OCI-LY3 (cell line): ENCODE measurements around the gene C16orf82.

Experiments
- H2AFZ ChIP-seq: fragments of 200-600, 300-600 bp; shearing (Covaris generic); 2 replicates; pipeline ENCODE4 v1.6.0; 2014; ENCODE audit warnings: antibody characterized with exemption, low read depth, low read length
- H3K27ac ChIP-seq: fragments of 200-600, 300-600 bp; sonication (generic); 2 replicates; pipeline ENCODE4 v1.5.1; 2014; ENCODE audit warnings: mild to moderate bottlenecking, low read length, moderate library complexity, mixed read lengths
- H3K27me3 ChIP-seq: fragments of 200-600, 300-600 bp; sonication (generic); 2 replicates; pipeline ENCODE4 v1.6.1; 2014; ENCODE audit warnings: low read depth, low read length, mixed read lengths
- H3K36me3 ChIP-seq: fragments of 200-600, 300-600 bp; sonication (generic); replicated peaks from 2 replicates; pipeline ENCODE3; 2014; ENCODE audit warnings: low read depth, low read length, mixed read lengths
- H3K4me1 ChIP-seq: fragments of 300-600, 200-600 bp; sonication (generic); 2 replicates; pipeline ENCODE4 v1.6.1; 2014; ENCODE audit warnings: low read length, mixed read lengths
- H3K4me2 ChIP-seq: fragments of 200-600, 300-600 bp; sonication (generic); 2 replicates; pipeline ENCODE4 v1.6.1; 2014; ENCODE audit warnings: low read length, mixed read lengths
- H3K4me3 ChIP-seq: fragments of 300-600, 200-600 bp; sonication (generic); 2 replicates; pipeline ENCODE4 v1.5.1; 2014; ENCODE audit warnings: antibody characterized with exemption, mild to moderate bottlenecking, low read length, moderate library complexity
- H3K79me2 ChIP-seq: fragments of 300-600, 200-600 bp; shearing (Covaris generic); 2 replicates; pipeline ENCODE4 v1.6.1; 2014; ENCODE audit warnings: mild to moderate bottlenecking, low read length, mixed read lengths
- H3K9ac ChIP-seq: fragments of 300-600, 200-600 bp; shearing (Covaris generic); 2 replicates; pipeline ENCODE4 v1.6.0; 2014; ENCODE audit warnings: mild to moderate bottlenecking, low read length, moderate library complexity
- H3K9me3 ChIP-seq: fragments of 200-600, 300-600 bp; shearing (Covaris generic); 2 replicates; pipeline ENCODE4 v1.6.1; 2014; ENCODE audit warnings: low read length, mixed read lengths; ENCODE audit not compliant: insufficient read depth
- H4K20me1 ChIP-seq: fragments of 200-600, 300-600 bp; sonication (generic); 2 replicates; pipeline ENCODE4 v1.6.1; 2016; ENCODE audit warnings: low read length, mixed read lengths; ENCODE audit not compliant: insufficient read depth
- EZH2phosphoT487 ChIP-seq: fragments of 200-600 bp; shearing (Covaris generic); IDR thresholded peaks from 2 replicates; pipeline ENCODE4 v1.6.1; 2018; ENCODE audit warnings: antibody characterized with exemption, mixed run types, low read depth
- TF ChIP-seq, protein P1 (sequence below): fragments of 200-600, 300-600 bp; sonication (generic); IDR thresholded peaks from 2 replicates; pipeline ENCODE4 v1.5.1; 2014; ENCODE audit warnings: antibody characterized with exemption, low read length, low read depth

The C16orf82 gene

DNA sequence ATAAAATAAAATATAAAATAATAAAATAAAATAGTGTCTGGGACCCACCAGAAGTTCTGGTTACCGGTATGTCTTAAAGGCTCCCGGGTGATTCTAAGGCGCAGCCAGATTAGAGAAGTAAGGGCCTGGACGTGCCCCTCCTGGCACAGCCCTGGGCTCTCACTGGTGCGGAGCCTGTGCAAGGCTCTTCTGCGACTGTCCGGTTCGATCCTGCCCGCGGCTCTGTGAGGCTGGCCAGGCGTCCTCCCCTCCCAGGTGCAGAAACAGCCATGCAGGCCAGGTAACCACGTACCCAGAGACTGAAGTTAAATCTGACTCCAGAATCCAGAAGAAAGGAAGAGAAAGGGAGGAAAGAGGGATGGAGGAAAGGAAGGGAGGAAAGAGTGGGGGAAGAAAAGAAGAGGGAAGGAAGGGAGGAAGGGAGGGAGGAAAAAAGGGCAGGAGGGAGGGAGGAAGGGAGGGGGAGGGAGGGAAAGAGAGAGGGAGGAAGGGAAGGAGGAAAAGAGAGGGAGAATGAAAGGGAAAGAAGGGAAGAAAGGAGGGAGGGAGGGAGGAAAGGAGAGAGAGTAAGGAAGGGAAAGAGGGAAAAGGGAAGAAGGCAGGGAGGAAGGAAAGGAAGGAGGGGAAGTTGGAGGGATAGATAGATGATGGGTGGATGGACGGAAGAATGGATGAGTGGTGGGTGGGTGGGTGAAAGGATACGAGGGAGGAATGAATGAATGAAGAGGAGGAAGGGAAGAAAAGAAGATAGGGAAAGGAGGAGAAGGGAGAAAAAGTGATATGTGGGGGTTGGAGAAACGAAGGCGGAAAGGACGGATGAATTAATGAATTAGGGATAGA, 42.3 kb downstream of the C16orf82 start:
- H3K4me2 ChIP-seq: peak overlapping the region; percentile 62; the same call in 1 of the 2 replicates
- H3K9ac ChIP-seq: no peak overlapping the region
- peak overlapping the region; percentile 71 for H3K4me3 ChIP-seq

DNA sequence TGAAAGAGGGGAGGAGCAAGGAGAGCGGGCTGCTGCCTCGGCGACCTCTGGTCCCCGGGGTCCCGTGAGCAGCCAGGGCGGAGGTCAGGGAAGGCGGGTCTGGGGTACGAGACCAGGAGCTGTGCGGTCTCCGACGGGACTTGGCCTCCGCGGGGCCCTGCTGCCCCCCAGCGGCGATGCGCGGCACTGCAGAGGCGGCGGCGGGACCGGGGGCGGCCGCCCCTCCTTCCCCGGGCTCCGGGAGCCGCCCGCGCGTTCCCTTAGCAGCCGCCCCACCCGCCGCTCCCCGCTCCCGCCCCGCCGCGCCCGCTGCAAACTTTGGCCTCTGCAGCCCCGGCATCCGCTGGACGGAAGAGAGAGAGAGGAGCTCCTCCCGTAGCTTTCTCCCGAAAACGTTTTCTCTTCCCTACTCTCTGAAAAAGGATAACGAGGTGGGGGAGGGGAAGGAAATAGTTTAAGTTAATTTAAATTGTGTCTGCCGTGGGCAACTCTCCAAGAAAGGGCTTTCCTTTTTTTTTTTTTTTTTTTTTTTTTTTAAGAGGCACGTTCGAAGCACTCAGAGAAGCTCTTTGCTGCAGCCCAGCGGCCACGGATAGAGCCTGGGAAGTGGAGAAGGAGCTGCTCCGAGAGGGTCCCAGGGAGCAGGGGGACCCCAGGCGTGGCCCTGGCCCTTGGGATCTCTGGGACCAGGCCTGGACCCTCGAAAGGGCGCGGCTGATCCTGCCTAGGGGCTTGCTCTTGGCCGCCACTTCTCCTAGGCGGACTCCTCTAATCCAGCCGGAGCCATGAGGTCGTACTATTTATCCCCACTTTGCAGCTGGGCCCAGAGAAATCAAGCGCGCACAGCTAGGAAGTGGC, 43.2 kb downstream of the C16orf82 start:
- Histone ChIP-seq H3K9me3 (no peaks in the 10 kb centered on the region), H3K27ac (no peak overlapping the region), H3K79me2 (no peaks in the 10 kb centered on the region), H4K20me1 (no peaks in the 10 kb centered on the region), H3K4me3 (peak overlapping the region; percentile 71), H3K27me3 (peaks cover 16% of the 10 kb centered on the region), H3K36me3 (no peaks in the 10 kb centered on the region), H3K4me1 (no peaks in the 10 kb centered on the region), H2AFZ (0 out of 2 replicates have a peak overlapping the region, but pooled peaks have one; percentile 30), H3K9ac (no peak overlapping the region), H3K4me2 (peak overlapping the region; percentile 62)
- TF ChIP-seq, protein P1, sequence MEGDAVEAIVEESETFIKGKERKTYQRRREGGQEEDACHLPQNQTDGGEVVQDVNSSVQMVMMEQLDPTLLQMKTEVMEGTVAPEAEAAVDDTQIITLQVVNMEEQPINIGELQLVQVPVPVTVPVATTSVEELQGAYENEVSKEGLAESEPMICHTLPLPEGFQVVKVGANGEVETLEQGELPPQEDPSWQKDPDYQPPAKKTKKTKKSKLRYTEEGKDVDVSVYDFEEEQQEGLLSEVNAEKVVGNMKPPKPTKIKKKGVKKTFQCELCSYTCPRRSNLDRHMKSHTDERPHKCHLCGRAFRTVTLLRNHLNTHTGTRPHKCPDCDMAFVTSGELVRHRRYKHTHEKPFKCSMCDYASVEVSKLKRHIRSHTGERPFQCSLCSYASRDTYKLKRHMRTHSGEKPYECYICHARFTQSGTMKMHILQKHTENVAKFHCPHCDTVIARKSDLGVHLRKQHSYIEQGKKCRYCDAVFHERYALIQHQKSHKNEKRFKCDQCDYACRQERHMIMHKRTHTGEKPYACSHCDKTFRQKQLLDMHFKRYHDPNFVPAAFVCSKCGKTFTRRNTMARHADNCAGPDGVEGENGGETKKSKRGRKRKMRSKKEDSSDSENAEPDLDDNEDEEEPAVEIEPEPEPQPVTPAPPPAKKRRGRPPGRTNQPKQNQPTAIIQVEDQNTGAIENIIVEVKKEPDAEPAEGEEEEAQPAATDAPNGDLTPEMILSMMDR: peak; percentile 67
- no peak for TF ChIP-seq EZH2phosphoT487

More for the DNA sequence above, 42.3 kb downstream of the C16orf82 start:
- TF ChIP-seq, protein P1: no peak
- TF ChIP-seq EZH2phosphoT487: no peak
- Histone ChIP-seq H3K36me3 (no peaks in the 10 kb centered on the region), H3K4me1 (no peaks in the 10 kb centered on the region), H3K27me3 (peaks cover 16% of the 10 kb centered on the region), H2AFZ (no peak overlapping the region), H3K79me2 (no peaks in the 10 kb centered on the region), H4K20me1 (no peaks in the 10 kb centered on the region), H3K9me3 (no peaks in the 10 kb centered on the region), H3K27ac (no peak overlapping the region)

DNA sequence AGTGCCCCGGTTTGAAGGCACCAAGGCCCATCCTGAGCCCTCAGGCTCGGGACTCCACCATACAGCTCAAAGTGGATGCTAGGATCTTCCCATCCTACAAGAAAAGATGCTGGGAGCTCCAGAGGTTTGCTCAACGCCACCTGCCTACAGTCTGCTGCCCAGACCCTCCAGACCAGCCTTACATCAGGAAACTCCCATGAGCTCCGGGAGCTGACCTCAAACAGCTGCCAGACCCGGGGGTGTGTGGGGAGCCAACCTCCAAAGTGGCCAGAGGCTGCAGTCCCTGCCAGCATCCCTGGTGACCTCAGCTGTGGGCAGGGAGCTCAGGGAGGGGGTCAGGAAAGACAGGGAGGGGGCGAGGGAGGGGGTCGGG, 43.8 kb downstream of the C16orf82 start:
- H3K27me3 ChIP-seq: peaks cover 16% of the 10 kb centered on the region
- no peaks in the 10 kb centered on the region for H3K4me1 ChIP-seq
- H3K4me2 ChIP-seq: peak overlapping the region; percentile 62; the same call in 1 of the 2 replicates
- TF ChIP-seq, protein P1: no peak
- TF ChIP-seq EZH2phosphoT487: no peak
- no peak overlapping the region for H3K27ac ChIP-seq
- H3K4me3 ChIP-seq: no peak overlapping the region
- H3K9me3 ChIP-seq: no peaks in the 10 kb centered on the region
- no peaks in the 10 kb centered on the region for H3K79me2 ChIP-seq
- H4K20me1 ChIP-seq: no peaks in the 10 kb centered on the region
- H2AFZ ChIP-seq: 0 out of 2 replicates have a peak overlapping the region, but pooled peaks have one; percentile 30
- H3K36me3 ChIP-seq: no peaks in the 10 kb centered on the region
- H3K9ac ChIP-seq: no peak overlapping the region

DNA sequence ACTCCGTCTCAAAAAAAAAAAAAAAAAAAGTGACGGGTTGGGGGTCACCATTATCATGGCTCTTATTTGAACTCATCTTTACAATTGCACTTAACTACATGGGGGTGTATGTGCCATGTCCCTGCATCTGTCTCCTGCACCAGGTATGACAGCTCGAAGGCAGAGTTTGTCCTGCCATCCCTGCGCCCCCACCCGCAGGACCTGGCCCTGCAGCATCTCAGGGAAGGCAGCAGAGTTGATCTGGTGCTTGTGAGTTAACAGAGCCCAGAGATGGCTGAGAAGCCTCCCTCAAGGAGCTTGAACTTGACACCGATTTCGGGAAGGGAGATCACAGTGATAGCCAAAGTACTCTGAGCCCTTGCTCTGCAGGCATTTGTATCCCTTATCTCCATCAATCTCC, 44.8 kb downstream of the C16orf82 start:
- Histone ChIP-seq H3K4me2 (no peak overlapping the region), H3K36me3 (no peaks in the 10 kb centered on the region), H3K4me3 (no peak overlapping the region), H2AFZ (no peak overlapping the region), H3K9me3 (no peaks in the 10 kb centered on the region), H3K9ac (no peak overlapping the region), H3K4me1 (no peaks in the 10 kb centered on the region), H4K20me1 (no peaks in the 10 kb centered on the region), H3K79me2 (no peaks in the 10 kb centered on the region), H3K27me3 (peaks cover 16% of the 10 kb centered on the region), H3K27ac (no peak overlapping the region)
- TF ChIP-seq, protein P1: no peak
- no peak for TF ChIP-seq EZH2phosphoT487
